GM21619 (cell line): Measurements from ENCODE around the gene INIP.
"Not testable (repeated sequence)": the region's sequence is repeated elsewhere in the genome, so short reads cannot be mapped to it uniquely, and the experiment has no call there.

Experiments used
- ATAC-seq: cut with Tn5 transposase; IDR thresholded peaks from one replicate; pipeline ENCODE4 v1.9.1; 2021; ENCODE audit not compliant: unreplicated experiment

The INIP gene

GRCh38 chr9:112677040-112677439, 40.9 kb downstream of the INIP start:
- ATAC-seq, result no peak

GRCh38 chr9:112673221-112673620, 44.7 kb downstream of the INIP start:
- ATAC-seq, result not testable (repeated sequence)

- no peak for ATAC-seq
Measured at GRCh38 chr9:112670991-112671625, 46.8 kb downstream of the INIP start.

- ATAC-seq, result no peak
Measured at GRCh38 chr9:112669326-112669725, 48.6 kb downstream of the INIP start.

DNA sequence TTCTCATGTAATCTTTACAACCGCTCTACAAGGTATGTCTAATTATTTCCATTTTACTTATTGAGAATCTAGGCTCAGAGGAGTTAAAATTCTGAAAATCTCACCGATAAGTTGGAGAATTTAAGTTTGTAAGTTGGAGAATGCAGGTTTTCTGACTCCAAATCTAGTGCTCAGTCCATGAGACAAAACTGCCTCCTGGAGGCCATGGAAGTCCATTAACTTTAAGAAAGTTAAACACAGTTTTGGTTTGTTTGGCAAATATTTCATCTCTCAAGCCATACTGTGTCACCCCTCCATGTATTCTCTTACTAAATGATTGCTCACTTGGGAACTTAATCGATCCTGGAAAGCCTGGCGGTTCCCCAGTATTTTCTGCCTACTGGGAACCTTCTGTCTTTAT, 52.6 kb downstream of the INIP start:
- ATAC-seq, result no peak

- ATAC-seq, result no peak
Measured at GRCh38 chr9:112664531-112664930, 53.4 kb downstream of the INIP start.

DNA sequence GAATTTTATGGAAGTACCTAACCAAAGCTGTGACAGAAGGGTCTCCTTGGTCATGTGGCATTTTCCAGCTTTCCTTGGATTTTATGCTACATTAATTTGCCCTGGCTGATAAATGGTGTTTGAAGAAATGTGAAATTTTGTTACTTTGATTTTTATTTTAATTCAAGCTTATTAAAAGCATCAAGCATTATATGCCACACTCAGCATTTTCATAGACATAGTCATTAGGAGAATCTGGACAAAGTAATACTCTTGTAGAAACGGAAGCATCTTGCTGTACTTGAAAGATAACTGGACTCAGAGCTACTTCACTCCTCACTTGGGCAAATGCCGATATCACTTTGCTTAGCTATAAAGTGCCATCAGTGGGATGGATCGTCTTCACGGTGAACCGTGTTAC, 54.2 kb downstream of the INIP start:
- no peak for ATAC-seq

DNA sequence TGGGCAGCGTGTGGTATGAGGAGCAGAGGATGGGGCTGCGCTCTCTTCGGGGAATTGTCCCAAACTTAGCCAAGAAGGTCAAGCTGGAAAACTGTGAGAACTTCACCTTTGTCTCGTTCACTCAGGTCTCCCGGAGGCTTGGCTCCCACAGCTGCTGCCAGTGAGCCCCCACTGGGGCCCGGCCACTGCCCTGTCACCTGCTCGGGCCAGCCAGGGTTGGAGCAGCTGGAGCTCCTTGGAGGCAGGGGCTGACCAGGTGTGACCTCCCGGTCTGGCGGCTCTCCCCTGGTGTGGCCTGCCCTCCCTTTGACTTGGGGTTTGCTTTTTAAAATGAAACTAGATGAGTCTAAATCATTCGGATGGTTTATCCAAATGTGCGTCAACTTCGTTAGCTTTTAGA, 58.0 kb downstream of the INIP start:
- no peak for ATAC-seq

- ATAC-seq, result no peak
Measured at GRCh38 chr9:112655668-112656067, 62.2 kb downstream of the INIP start.

GRCh38 chr9:112654282-112654681, 63.6 kb downstream of the INIP start:
- ATAC-seq, result no peak

- no peak for ATAC-seq
Measured at GRCh38 chr9:112648624-112649023, 69.3 kb downstream of the INIP start.

DNA sequence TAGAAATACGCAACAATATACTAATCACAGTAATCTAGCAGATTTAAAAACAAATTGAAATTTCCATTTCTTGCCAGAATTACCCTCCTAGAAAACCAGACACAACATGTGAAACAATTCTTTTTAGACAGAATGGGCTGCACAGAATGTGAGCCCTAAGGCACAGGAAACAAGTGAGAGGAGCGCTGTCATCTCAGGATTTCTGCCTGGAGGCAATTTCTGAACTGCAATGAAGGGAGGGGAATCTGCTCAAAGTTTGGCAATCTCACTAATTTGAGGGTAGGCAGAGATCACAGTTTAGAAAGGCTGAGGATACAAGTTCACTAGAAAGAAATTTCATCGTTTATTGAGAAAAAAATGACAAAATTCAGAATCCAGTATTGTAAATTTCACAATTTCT, 70.3 kb downstream of the INIP start:
- ATAC-seq, result no peak

- no peak for ATAC-seq
Measured at GRCh38 chr9:112642126-112642525, 75.8 kb downstream of the INIP start.

- ATAC-seq, result no peak
Measured at GRCh38 chr9:112640311-112640710, 77.6 kb downstream of the INIP start.
